ENCODE measurements around the gene RCOR1.

Gene RCOR1

GRCh38 chr14:102671410-102671809 lies 79.0 kb downstream of the RCOR1 start:
- H3K27ac ChIP-seq: no peak overlapping the region
- TF ChIP-seq CTCF (IDR thresholded peaks at IDR 0.05) (no peak), ZFX (IDR thresholded peaks at IDR 0.05; ENCODE audit: borderline replicate concordance) (no peak)

DNA sequence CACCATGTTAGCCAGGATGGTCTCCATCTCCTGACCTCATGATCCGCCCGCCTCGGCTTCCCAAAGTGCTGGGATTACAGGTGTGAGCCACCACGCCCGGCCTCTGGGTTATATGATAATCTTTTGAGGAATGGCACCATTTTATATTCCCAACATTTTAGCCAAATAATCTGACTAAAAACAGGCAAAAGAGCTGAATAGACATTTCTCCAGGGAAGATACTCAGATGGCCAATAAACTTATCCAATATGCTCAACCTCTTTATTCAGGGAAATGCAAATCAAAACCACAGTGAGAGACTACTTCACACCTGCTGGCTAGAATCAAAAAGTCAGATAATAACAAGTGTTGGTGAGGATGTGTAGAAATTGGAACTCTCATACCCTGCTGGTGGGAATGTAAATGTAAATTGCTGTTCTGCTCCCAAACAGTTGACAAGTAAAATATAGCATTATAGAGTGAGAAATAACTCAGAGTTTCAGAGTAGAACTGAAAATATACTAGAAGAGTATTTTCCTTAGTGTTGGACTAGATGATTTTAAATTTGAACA lies 80.0 kb downstream of the RCOR1 start:
- no peak overlapping the region for H3K27ac ChIP-seq
- TF ChIP-seq ZFX (IDR thresholded peaks at IDR 0.05; ENCODE audit: borderline replicate concordance): no peak
- no peak for TF ChIP-seq CTCF (IDR thresholded peaks at IDR 0.05)

- no peak overlapping the region for H3K27ac ChIP-seq
- TF ChIP-seq CTCF (IDR thresholded peaks at IDR 0.05) (no peak), ZFX (IDR thresholded peaks at IDR 0.05; ENCODE audit: borderline replicate concordance) (no peak)
These were observed 82.9 kb downstream of the RCOR1 start for GRCh38 chr14:102675396-102675795.

DNA sequence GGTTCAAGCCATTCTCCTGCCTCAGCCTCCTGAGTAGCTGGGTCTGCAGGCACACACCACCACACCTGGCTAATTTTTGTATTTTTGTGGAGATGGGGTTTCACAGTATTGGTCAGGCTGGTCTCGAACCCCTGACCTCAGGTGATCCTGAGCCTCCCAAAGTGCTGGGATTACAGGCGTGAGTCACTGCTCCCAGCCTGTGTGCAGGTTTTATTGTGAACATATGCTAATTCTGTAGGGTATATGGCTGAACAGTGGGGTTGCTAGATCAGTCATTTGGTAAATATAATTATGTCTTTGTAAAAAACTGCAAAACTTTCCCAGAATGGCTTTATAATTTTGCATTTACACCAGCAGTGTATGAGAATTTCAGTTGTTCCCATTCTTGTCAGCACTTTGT lies 85.9 kb downstream of the RCOR1 start:
- H3K27ac ChIP-seq: no peak overlapping the region
- no peak for TF ChIP-seq CTCF (IDR thresholded peaks at IDR 0.05)
- TF ChIP-seq ZFX (IDR thresholded peaks at IDR 0.05; ENCODE audit: borderline replicate concordance): no peak

DNA sequence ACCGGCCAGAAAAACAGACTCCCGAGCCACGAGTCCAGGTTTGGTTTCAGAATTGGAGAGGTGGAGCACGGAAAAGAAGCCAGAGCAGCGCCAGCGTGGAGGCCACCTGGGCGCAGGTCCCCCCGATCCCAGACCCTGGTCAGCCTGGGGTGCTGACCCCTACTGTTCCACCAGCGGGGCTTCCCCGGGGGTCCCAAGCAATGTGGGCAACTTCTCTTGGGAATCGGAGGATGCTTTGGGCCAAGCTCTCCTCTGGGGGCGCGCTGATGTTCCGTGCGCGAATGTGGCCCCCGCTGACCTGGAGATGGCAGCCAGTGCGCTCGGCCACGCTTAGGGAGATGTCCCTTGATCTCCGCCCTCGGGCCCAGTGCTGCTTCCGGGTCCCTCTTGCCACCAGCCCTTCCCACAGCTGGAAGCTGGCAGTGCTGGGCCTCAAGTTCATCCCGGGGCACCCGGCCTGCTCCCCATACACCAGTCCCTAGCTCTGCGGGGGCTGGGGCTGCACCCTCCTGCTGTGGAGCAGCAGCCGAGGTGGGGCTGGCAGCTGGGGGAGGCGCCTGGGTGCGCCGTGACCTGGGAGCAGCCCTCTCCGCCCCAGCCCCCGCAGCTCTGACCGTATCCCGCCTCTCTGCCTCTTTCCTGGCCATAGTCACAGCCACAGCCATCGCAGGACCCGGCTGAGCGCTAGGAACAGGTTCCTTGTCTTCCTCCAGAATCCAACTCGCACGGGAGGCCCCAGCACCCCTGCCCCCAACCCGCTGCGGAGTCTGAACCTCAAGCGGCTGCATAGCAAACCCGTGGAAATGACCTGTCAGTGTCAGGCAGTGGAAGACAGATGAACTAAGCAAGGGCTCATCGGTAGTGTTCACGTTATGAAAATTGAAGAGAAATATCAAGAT lies 91.2 kb downstream of the RCOR1 start:
- TF ChIP-seq ZFX (IDR thresholded peaks at IDR 0.05; ENCODE audit: borderline replicate concordance): no peak
- no peak for TF ChIP-seq CTCF (IDR thresholded peaks at IDR 0.05)
- no peak overlapping the region for H3K27ac ChIP-seq

GRCh38 chr14:102684298-102684663 lies 91.8 kb downstream of the RCOR1 start:
- TF ChIP-seq CTCF (IDR thresholded peaks at IDR 0.05) (no peak), ZFX (IDR thresholded peaks at IDR 0.05; ENCODE audit: borderline replicate concordance) (no peak)
- no peak overlapping the region for H3K27ac ChIP-seq

GRCh38 chr14:102686196-102686801 lies 93.8 kb downstream of the RCOR1 start:
- no peak overlapping the region for H3K27ac ChIP-seq
- no peak for TF ChIP-seq CTCF (IDR thresholded peaks at IDR 0.05)
- no peak for TF ChIP-seq ZFX (IDR thresholded peaks at IDR 0.05; ENCODE audit: borderline replicate concordance)
